OCI-LY1 (cell line): ENCODE results near the gene FBXO5.

ENCODE experiments used
- EZH2 ChIP-seq: fragments of 200-600 bp; sonication (generic), shearing (Covaris generic); IDR thresholded peaks from 2 replicates; pipeline ENCODE4 v1.8.0; 2017; ENCODE audit warnings: borderline replicate concordance, mixed run types, mild to moderate bottlenecking, antibody characterized with exemption, low read length, moderate library complexity, mixed read lengths
- TF ChIP-seq, protein P1 (sequence below): fragments of 200-600 bp; sonication (generic), shearing (Covaris generic); IDR thresholded peaks from 2 replicates; pipeline ENCODE4 v1.5.1; 2017; ENCODE audit warnings: mild to moderate bottlenecking, antibody characterized with exemption, low read length, moderate library complexity, mixed read lengths

GRCh38 chr6:153028963-153029362, 46.1 kb upstream of the FBXO5 start:
- TF ChIP-seq, protein P1, sequence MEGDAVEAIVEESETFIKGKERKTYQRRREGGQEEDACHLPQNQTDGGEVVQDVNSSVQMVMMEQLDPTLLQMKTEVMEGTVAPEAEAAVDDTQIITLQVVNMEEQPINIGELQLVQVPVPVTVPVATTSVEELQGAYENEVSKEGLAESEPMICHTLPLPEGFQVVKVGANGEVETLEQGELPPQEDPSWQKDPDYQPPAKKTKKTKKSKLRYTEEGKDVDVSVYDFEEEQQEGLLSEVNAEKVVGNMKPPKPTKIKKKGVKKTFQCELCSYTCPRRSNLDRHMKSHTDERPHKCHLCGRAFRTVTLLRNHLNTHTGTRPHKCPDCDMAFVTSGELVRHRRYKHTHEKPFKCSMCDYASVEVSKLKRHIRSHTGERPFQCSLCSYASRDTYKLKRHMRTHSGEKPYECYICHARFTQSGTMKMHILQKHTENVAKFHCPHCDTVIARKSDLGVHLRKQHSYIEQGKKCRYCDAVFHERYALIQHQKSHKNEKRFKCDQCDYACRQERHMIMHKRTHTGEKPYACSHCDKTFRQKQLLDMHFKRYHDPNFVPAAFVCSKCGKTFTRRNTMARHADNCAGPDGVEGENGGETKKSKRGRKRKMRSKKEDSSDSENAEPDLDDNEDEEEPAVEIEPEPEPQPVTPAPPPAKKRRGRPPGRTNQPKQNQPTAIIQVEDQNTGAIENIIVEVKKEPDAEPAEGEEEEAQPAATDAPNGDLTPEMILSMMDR, result no peak
- no peak for TF ChIP-seq EZH2
